Stimulated activated CD8-positive, alpha-beta memory T cell treated with anti-CD3 and anti-CD28 coated beads, Interleukin-12 subunit alpha, Interleukin-12 subunit beta, amount 100 ng/mL, for 24 hours (primary cell): ENCODE data around the gene PSMD13.
"Not testable (repeated sequence)": the region's sequence is repeated elsewhere in the genome, so short reads cannot be mapped to it uniquely, and the experiment has no call there.

Source experiments
- DNase-seq: peaks from one replicate; pipeline ENCODE4 v3.0.0-alpha.2; 2020; ENCODE audit errors: extremely low read depth

Gene PSMD13

DNA sequence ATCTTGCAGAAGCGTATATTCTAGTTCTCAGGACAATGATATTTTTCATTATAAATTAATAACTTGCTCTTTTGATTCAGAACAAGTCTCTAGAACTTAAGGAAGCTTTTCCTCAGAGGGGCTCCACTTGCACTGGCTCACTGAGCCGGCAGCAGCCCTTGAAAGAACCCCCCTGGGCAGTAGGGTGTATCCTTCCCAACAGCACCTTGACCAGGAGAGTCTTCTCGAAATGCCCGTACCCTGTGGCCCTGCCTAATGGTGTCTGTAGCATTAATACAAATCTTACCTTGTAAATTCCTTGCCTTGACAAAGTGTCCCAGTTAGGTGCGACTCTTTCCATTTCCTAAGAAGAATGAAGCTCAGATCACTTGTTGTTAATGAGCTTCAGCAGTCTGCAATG is 13.5 kb downstream of the PSMD13 start:
- DNase-seq, result no peak

DNA sequence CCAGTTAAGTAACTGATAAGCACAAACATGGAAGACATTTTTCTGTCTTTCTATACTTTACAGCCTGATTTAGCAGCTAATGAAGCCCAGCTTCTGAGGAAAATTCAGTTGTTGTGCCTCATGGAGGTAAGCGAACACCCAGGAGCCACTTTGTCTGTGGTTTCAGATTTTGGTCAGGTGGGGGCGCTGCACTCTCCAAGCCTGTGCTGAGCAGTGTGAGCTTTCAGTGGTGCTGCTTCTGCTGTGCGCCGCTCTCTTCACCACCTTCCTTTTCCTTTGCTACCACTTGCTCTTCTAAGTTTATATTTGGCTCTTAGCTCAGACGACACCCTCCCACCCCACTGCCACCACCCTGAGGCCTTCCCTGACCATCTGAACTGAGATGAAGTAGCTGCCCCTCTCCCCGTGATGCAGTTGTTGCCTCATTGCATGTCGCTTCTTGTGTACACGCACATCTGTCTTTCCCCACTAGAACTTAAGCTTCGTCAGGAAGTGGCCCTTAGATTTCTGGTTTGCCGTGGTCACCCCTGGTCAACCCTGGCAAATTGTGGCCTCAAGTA is 14.0 kb downstream of the PSMD13 start:
- DNase-seq, result no peak

DNA sequence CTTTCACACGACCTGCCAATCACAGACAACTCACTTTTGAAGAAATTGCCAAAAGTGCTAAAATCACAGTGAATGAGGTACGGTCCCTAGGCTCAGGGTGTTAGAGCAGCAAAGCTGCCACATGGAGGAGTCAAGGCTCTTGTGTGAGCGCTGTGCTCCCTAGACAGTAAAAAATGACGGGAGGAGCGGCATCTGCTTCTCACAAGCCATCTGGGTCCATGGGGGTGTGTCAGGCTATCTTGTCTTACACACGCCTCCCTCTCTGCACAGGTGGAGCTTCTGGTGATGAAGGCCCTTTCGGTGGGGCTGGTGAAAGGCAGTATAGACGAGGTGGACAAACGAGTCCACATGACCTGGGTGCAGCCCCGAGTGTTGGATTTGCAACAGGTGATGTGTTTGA is 14.8 kb downstream of the PSMD13 start:
- DNase-seq, result no peak

DNA sequence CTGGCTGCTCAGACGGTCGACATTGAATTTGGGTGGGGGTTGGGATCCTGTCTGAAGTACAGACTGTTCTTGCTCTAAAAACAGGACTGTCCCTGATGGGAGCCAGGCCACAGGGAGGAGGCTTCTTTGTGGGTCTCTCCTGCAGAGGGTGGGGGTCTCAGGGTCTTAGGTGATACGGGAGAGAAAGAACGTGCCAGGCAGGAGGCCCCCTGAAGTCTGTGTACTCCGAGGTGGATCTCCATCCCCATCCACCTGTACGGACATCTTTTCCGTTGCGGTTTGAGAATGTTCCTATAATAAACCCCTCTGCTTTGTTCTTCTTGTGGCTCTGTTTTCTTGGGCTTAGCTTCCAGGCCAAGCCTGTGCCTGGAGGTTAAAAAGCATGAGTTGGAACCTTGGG is 15.9 kb downstream of the PSMD13 start:
- no peak for DNase-seq

DNA sequence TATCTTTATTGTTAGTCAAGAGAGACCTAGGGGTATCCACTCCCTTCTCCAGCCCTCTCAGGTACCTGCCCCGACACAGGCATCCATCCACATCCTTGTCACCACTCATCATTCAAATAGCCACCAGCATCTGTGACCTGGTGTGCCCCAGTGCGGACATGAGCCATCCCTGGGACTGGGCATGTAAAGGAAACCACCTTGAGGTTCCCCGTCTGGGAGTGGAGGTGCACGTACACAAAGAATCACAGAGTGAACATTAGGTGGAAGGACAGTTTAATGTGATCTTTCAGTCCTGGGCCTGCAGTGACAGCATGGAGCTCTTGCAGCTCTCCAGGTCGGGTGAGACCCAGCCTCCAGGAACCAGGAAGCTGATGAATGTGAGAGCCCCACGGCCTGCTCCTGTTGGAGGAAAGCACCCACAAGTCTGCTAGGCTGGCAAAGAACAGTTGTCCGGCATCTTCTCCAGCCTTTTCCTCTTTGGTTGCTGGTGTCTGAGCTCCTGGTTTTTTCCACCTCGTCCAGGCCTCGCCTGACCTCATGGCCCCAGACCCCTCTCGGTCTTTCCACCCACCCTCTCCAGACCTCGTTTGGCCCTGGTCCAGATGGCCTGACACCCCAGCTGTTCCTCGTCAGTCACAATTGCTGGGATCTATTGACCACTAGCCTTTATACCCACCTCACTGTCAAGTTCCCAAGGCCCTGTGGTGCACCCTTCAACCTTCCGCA is 16.5 kb downstream of the PSMD13 start:
- DNase-seq, result no peak

DNA sequence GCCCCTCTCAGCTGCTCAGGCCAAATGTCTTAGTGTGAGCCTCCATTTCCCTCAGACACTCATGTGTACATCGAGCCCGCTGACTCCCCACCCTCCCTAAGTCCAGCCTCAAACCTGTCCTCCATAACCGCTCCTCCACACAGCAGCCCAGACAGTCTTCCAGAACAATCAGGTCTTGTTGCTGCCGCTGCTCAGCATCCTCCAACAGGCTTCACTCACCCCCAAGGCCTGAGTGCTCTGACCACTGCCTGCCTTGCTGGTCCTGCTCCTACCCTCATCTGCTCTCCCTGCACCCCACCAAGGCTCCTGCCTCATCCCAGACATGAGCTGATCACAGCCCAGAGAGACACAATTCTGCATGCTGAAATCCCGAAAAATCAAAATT is 17.1 kb downstream of the PSMD13 start:
- no peak for DNase-seq

DNA sequence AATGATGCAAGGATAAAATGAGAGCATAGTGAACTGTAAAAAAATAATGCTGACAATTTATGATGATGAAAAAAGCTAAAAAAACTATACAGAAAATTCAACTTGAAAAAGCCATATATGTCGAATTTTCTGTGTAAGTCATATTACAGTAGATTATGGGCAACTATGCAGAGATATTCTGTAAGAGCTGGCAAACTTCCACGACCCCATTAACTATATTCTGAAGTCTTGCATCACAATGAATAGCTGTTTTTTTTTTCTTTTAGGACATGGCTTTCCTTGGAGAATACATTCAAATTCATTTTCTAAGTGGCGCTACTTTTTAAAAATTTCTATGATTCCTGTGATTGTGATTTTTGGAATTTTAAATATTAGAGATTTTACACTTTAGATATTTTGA is 18.4 kb downstream of the PSMD13 start:
- DNase-seq, result no peak

DNA sequence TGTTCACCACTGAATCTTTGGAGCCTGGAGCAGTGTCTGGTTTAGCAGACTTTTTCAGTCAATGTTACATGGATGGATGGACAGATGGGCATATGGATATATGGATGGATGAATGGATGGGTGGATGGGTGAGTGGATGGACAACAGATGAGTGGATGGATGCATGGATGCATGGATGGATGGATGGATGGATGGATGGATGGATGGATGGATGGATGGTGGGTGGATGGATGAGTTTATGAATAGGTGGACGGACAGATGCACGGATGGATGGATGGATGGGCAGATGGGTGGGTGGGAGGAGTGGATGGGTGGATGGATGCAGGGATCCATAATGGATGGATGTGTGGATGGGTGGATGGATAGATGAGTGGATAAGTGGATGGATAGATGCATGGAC is 19.0 kb downstream of the PSMD13 start:
- no peak for DNase-seq

DNA sequence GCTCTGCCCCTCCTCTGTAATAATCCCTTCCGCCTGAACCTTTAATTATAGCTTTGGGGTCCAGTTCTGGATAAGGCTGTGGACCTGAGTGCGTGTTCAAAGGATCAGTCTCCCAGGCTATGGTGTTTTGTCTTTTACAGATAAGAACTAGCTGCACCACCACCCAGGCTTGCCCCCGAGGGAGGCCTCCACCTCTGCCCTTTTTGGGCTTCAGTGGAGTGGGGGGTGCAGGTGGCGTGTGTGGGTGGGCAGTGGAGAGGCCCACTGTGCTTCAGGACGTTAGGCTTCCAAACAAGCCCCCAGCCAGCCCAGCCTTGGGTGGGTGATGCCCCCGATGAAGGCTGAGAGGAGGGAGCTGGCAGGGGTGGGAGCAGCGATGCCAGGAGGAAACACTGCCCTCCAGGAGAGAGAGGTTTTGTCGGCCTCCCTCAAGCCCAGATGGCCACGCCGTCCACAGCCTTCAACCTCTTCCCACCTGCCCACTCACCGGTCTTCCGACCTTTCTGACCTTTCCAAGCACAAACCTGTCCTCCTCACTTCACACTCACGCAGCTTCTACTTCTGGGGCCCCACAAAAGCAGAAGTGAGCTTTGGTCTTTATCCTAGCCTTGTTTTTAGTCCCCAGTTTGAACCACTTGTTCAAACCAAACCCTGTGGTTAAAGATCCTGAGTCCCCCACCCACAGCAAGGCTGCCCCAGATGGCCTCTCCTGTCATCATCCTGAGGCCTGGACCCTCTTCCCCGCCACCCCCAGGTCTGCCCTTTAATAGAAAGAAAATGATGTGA is 20.4 kb downstream of the PSMD13 start:
- no peak for DNase-seq

DNA sequence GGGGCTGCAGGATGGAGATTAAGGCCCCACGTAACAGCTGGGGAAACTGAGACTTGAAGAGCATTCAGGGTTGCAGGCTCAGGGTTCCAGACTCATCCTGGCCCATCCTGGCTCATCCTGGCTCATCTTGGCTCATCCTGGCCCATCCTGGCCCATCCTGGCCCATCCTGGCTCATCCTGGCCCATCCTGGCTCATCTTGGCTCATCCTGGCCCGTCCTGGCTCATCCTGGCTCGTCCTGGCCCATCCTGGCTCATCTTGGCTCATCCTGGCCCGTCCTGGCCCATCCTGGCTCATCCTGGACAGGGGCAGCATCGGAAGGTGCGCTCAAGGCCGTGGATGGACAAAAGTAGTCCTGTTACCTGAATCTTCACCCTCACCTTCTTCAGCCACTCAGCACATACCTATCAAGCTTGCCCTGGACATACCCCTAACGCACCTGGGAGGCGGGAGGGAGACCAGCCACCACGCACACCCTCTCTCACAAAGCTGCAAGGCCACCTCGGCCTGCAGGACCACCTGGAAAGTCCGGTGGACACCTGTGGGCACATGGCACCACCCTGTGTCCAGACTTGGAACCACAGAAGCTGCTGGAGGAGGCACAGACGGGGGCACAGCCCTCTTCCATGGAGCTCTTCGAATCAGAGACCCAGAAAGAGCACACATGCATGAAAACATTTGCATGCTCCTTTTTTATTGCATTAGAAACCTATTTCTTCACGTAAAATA is 21.2 kb downstream of the PSMD13 start:
- no peak for DNase-seq

DNA sequence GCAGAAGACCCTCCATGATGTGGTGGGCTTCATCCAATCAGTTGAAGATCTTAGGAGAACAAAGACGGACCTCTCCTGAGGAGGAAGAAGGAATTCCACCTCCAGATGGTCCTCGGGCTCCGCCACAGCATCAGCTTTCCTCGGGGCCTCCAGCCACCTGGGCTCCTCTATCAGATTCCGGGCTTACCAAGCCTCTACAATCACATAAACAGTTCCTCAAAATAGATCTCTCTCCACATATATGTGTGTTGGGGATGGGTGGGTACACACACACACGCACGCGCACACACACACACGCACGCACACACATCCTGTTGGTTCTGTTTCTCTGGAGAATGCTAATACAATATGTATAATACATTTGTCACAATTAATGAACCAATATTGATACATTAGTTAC is 22.6 kb downstream of the PSMD13 start:
- DNase-seq, result no peak

DNA sequence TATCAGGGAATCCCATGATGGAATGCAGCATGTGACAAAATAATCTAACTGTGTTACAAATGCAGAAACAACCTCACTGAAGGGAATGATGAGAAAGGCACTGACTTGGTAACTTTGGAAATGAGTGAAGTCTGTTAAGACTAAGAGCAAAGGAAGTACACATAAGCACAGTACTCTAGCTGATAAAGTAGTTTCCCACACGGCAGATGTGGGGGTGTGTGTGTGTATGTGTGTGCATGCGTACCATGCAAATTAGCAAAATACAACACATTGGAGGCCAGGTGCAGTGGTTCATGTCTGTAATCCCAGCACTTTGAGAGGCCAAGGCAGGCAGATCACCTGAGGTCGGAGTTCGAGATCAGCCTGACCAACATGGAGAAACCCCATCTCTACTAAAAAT is 24.8 kb downstream of the PSMD13 start:
- DNase-seq, result no peak

DNA sequence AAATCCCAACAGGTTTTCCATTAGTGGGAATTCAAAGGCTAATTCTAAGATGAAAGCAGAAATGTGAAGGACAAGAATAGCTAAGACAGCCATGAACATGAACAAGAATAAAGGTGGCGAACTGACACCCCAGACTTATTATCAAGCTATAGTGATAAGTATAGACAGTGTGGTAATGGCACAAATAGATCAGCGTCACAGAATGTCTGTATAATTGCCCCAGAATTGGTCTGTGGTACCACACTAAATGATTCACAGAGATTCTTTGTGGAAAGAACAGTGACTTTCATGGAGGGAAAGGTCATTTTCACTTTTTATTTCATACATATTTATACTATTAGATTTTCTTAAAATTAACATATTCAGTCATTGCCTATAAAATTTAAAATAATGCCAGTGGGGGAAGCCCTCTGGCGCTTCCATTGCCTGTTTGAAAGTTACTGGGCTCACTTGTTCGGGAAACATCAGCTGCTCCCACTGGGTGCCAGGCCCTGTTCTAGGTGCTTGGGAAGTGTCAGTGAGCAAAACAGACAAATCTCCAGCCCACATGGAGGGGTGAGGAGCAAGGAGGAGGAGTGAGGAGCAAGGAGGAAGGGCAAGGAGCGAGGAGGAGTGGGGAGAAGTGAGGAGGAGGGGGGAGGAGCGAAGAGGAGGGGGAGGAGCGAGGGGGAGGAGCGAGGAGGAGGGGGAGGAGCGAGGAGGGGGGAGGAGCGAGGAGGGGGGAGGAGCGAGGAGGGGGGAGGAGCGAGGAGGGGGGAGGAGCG is 30.1 kb downstream of the PSMD13 start:
- DNase-seq, result no peak

DNA sequence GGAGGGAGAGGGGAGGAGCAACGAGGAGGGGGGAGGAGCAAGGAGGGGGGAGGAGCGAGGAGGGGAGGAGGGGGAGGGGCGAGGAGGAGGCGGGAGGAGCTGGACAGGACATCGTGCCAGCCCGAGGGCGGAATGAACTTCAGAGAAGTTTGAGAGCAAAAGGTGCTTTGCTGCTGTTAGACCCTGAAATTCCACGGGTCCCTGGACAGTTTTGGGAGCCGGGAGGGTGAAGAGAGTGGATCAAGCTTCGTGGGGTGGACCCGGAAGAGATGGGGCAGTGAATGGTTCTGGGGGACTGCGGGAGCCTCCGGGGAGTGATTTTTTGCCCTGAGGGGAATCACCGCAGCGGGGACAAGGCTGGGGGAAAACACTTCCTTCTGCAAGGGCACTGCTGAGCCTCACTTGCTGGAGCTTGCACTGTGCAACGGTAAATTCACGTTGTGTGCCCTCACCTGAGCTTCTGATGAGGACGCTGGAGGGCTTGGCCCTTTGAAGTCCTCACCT is 30.8 kb downstream of the PSMD13 start:
- DNase-seq, result no peak

DNA sequence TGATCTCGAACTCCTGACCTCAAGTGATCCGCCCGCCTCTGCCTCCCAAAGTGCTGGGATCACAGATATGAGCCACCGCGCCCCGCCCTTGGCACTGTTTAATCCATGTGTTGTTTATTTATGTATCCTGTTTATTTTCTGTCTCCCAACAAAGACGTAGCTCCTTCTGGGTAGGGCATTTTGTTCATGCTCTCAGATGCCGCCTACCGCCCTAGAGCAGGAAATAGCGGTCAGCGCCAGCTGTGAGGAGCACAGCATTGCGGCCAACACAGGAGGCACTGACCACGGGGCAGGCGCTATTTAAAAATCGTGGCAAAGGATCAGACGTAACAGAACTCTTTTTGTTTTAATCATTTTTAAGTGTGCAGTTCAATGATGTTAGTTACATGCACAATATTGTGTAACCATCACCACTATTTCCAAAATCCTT is 32.0 kb downstream of the PSMD13 start:
- DNase-seq, result not testable (repeated sequence)

DNA sequence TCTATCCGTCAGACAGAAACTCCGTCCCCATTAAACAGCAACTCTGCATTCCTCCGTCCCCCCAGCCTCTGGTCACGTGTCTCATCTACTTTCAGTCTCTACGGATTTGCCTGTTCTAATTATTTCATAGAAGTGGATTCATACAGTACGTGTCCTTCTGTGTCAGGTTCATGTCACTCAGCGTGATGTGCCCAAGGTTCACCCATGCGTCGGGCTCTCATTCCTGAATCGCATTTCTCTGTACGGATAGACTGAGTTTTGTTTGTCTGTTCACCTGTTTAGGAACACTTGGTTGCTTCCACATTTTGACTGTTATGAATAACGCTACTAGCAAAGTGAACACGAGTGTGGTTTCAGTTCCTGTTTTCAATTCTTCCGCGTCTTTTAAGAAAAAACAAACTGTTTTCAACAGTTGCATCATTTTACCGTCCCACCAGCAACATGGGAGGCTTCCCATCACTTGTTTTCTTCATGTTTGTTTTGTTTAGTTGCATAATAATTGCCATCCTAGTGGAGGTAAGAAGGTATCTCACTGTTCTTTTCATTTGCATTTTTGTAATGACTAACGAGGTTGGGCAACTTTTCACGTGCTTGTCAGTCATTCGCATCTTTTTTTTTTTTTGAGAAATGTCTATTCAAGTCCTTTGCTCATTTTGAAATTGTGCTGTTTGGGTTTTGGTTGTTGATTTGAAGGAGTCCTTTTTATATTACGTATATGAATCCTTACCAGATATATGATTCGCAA is 32.5 kb downstream of the PSMD13 start:
- DNase-seq, result no peak

DNA sequence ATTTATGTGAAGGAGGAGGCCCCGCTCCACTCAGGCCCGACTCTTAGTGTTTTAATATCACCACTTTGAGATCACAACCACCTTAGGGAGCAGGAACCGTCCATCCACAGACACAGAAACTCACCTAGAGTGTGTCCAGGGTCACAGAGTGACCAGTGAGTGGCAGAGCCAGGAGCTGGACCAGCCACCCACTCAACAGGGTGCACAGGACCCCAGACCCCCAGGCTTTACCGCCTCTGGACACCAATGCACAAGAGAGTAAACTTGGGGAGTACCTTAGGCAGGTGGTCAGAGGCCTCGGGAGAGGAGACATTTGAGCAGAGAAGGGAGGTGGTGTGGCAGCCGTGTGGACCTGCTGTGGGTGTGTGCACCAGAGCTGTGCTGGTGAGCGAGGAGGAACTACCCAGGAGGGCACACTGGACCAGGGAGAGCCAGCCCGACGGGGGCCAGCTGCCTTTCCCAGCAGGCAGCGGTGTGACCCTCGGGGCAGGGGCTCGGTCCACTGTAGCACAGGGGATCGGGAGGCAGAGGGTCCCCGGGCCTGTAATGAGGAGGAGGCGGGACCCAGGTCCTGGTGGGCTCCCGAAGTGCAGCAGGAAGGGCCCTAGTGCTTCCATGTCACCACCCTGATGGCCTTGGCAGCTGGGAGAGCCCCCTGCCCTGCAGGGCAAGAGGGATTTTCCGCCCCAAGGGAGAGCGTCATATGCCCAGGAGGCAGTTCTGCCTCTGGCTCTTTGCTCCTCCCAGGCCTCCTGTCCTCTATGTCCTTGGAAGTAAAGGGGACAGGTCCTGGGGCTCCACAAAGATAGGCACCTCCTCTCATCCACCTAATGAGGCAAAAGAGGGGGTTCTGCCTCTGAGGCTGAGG is 33.9 kb downstream of the PSMD13 start:
- no peak for DNase-seq

DNA sequence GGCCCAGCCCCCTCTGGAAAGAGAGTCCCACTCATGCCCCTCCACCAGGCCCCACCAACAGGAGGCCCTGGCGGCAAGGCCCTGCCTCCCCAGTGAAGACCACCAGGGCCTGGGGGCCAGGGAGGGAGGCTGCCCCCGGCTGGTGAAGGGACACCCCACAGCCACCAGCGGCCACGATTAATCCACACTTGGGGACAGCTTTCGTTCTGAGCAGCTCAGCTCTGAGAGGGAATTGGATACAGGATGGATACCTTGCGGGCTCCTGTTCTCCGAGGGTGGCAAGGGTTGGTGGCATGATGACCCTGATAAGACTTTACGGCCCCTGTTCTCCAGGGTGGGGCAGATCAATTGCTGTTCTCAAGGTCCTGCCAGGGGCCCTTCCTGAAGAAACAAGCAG is 34.5 kb downstream of the PSMD13 start:
- DNase-seq, result no peak

DNA sequence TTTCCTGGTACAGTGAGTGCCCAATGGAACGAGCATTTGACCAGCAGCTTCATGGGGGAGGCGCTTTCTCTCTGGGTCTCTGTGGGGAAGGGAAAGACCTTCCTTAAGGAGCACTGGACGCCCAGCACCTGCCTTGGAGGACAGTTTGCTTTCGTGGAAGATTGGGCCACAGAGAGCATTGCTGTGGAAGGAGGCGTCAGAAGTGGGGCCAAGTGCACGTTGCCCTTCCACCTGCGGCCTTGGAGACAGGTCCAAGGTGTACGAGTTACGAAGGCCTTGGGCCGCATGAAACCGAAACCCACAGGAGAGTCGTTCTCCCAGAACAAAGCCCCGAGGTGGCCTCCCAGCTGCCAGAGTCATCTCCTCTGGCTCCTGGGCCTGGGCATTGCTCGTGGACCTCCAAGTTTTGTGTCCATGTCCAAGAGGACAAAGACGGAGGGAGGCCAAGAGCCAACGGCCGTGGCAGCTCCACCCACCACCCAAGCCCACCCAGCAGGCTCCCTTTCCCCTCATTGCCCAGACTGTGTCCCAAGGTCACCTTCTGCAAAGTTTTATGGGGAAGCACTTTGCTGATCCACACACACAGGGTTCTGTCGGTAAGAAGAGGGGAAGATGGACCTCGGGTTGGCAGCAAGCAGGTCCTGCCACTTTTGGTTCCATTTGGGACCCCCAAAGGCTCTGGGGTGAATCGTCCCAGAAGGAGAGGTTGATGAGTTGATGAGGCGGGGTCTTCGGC is 35.6 kb downstream of the PSMD13 start:
- no peak for DNase-seq
